Measurements from ENCODE around the gene SLC6A9.

DNA sequence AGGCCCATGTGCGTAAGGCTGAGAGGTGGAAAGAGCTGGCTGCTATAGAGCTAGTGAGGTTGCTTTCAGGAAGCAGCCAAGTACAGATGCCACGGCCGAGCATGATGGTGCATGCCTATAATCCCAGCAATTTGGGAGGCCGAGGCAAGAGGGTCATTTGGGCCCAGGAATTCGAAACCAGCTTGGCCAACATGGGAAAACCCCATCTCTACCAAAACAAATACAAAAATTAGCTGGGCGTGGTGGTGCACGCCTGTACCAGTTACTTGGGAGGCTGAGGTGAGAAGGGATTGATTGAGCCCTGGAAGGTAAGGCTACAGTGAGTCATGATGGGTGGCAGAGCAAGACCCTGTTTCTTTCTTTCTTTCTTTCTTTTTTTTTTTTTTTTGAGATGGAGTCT lies 37.2 kb downstream of the SLC6A9 start:
- TF ChIP-seq, protein P1, sequence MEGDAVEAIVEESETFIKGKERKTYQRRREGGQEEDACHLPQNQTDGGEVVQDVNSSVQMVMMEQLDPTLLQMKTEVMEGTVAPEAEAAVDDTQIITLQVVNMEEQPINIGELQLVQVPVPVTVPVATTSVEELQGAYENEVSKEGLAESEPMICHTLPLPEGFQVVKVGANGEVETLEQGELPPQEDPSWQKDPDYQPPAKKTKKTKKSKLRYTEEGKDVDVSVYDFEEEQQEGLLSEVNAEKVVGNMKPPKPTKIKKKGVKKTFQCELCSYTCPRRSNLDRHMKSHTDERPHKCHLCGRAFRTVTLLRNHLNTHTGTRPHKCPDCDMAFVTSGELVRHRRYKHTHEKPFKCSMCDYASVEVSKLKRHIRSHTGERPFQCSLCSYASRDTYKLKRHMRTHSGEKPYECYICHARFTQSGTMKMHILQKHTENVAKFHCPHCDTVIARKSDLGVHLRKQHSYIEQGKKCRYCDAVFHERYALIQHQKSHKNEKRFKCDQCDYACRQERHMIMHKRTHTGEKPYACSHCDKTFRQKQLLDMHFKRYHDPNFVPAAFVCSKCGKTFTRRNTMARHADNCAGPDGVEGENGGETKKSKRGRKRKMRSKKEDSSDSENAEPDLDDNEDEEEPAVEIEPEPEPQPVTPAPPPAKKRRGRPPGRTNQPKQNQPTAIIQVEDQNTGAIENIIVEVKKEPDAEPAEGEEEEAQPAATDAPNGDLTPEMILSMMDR (IDR thresholded peaks at IDR 0.05 in 8 of 11, conservative IDR thresholded peaks at IDR 0.05 in 3 of 11) = no peak
- TF ChIP-seq POLR2AphosphoS5 (IDR thresholded peaks at IDR 0.05) (no peak), POLR2A (IDR thresholded peaks at IDR 0.05) (no peak)

All from spleen (tissue), 7 donors.